ENCODE measurements around the gene GLB1L. TPM values are rescaled to one million over a fixed set of nuclear protein-coding genes. Genes with fewer than 3 reads are reported as not detected.

GLB1L gene
- 3.3 and 4.0 TPM in 2 replicates for total RNA-seq

DNA sequence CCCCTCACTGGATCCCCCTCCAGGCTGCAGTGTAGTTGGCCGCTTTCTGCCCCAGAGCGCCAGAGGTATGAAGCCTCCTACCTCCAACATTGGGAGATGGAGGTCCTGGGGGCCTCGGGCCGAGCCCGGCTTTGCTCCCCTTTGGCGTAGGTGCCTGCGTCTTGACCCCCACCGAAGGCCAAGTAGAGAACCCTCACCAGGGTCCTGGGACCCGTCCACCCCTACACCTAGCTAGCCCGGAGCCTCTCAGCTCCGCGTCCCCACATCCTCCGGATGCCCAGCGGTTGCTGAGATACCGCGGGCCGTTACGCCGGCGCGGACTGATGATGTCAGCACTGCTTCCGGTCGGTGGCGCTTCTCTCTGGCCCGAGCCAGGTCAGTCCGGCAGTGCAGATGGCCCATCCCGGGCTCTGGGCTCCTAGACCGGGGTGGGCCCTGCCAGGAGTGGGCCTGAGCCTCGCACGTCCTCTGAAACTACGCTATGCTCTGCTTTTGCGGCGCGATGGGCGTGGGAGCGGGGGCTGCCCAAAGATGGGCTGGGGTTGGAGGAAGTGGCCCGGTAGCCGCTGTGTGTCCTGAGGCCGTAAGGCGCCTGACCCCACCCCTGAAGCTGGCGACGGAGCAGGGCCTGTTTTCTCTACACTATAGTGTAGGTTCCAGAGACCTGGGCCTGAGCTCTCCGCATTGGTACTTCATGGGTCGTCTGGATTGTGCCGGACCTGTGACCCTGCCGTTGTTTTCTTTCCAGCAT lies at the start of gene GLB1L, which contains the start of gene STK16:
GLB1L (minus strand) TSS at position 297 of the 751 bp plus-strand sequence. CDS start 1,871 bp downstream, outside the sequence.
STK16 (plus strand) TSS at position 332 of the 751 bp plus-strand sequence. CDS start 521 bp downstream, outside the sequence.

DNA sequence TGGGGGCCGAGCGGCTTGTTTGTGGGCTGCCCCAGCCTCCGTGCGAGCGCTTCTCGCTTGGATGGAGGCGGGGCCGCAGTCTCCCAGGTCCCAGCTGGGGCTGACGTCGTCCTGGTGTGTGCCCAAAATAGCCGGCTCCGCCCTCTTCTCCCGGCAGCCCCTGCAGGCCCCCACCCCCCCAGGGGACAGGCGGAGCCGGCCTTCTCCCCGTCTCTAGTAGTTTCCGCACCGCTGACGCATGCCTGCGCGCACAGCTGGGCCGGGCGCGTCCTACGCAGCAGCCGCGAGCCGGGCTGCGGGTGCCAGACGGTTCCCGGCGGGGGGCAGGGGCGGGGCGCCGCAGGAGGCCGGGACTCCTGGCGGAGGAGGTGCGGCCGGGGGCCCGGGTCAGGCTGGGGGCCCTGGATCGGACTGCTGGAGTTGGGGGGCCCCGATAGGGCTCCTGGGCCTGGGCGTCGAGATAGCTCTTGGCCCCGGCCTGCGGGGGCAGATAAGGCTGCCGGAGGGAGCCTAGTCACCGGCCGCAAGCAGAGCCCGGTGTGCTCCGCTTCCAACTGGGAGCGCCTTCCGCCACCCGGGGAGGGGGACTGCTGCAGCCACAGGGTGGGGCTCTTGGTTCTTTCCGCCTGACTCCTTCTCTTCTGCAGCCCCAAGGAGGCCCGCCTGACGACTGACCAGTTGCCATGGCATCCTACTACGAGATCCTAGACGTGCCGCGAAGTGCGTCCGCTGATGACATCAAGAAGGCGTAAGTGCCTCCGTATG lies 34.1 kb upstream of the GLB1L start, which contains the start of gene DNAJB2:
DNAJB2 (plus strand) TSS at position 216 of the 765 bp plus-strand sequence; CDS start at position 684, 468 bp downstream.

DNA sequence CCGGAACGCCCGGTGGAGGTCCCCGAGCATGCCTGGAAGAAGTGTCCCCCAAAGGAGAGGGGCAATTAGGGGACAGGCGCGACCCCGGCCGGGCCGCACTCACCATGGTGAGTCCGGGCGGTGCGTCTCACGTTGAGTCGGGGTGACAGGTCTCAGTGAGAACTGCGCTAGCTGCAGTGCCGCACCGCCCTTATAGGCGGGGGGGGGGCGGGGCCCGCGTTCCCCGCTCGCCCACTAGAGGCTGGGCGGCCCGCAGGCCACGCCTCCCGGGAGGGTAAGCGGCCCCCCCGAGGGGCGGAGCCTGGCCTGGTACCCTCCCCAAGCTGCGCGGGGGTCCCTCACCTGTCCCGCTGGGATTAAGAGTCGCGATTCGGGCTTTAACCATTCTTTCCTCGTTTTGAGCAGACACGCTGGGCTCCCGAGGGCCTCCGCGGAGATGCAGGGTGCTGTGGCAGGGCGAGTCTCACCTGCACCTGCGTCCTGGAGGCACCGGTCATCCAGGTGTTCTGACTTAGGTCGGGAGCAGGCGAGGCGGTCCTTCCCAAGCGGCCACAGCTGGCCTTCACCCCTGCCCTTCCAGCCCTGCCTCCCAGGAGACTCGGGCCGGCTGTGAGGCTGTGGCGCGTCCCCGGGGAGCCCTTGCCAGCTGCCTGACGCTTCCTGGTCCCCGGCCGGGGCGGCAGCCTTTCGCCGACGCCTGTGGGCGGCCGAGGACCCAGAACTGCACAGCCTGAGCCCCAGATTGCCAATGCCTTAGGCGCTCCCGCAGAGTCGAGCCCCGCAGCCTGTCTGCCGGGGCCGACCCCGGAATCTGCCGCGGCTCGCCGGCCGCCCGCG lies 8.7 kb upstream of the GLB1L start, which contains the start of gene TUBA4A:
TUBA4A (minus strand) TSS at position 166 of the 837 bp plus-strand sequence; CDS start at position 106, 60 bp downstream.

DNA sequence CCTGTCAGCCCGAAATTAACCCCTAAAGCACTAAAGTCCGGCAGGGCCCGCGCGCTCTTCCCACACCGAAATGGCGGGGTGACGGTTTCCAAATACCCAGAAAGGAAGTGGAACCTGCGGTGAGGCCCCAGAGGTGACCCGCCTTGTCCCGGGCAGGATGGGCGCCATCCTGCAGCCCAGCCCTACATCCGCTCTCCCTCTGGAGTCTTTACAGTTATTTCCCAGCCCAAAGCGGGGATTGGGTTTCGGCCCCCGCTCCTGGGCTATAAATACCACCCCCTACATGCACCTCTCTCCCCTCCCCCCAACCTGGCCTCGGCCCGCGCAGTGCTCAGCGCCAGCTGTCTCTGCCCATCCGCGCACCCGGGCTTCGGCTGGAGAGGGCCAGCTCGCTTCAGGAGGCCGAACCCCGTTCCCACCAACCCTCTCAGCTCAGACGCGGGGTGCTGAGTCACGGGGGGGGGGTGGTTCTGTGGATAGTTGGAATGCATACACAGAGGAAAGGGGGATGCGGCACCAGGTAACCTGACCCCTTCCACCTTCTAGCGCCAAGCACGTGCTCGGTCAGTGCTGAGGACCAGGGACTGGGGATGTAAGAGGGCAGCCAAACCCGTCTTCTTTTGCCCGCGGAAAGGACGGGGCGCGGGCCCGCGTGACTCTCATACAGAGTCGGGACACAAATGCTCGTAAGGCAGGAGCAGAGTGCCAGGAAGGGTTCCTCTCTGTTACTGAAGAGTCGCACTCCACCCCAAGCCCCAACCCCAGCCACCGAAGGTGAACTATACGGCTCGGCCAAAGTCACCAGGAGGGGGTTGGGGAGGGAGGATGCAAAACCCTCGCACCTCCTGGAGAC lies 7.9 kb upstream of the GLB1L start, which contains the start of gene TUBA4B:
TUBA4B (plus strand) TSS at position 344 of the 853 bp plus-strand sequence; CDS start at position 509, 165 bp downstream.

DNA sequence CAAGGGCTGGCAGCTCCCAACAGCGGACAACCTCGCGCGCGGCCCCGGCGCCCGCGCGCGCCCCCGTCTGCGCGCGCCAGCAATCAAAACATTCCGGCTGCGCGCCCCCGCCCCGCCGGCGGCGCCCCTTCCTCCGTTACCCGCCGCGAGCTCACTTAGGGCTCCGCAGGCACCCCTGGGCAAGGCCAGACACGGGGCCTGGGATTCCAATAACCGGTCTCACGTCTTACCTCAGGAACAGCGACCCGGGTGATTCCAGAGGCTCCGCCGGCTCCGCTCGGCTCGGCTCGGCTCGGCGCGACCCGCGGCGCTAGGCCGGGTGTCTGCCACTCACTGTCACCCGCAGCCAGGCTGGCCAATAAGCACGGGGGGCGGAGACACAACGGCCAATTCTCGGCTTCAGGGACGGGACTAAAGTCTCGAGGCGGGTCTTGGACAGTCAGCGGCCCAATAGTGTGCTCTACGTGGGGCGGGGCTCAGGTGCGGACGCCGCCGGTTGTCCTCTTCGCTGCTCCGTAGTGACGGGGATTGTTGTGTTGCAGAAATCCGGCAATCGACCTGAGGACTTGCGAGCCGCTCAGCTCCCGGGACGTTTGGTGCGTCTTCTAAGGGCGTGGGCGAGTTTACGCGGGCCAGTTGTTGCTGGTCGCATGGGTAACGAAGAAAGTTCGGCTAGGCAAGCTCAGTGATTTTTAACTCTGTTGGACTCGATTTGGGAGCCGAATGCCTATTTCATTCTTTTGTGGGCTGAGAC lies 15.8 kb downstream of the GLB1L start, which contains the start of the genes ANKZF1 and ATG9A:
ANKZF1 (plus strand) TSS at position 502 of the 754 bp plus-strand sequence. CDS start 452 bp downstream, outside the sequence.
ATG9A (minus strand) TSS at position 332 of the 754 bp plus-strand sequence. CDS start 1,612 bp downstream, outside the sequence.

DNA sequence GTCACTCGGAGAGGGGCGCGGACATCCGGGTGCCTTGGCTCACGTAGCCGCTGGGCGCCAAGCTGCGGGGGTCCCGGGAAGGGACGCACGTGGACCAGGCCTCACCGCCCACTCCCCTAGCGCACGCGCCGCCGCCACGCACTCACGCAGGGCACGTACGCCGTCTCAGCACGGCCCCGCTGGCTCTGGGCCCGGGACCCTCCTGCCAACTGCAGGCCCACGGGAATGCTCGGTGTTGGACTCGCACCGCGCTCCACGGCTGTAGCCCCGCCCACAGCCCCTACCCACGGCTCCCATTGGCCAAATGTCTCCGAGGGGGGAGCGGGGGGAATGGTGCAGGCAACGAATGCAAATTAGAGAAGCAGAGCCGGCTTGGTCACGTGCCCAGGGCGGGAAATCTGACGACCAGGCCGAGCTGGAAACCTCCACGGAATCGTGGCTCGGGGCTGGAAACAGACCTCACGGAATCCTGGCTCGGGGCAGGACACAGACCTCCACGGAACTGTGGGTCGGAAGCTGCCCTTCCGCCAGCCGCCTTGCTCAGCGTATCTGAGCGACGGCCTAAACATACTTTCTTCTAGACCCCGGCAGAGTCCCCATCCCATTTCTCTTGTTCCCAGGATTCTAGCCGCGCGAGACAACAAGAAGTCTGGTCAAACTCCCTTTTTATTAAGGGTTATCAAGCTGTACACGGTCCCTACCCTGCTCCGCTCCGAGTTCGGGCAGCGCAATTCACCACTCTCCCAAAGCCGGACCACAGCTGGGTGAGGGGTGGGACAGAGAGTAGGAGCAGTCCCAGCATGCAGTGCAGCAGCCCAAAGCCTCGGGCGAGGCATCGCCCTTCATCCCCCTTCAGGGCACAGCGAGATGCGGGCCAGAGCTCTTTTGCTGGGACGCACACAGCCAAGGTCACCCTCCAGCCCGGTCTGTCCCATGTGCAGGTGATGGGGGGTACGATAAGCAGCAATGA lies 26.2 kb downstream of the GLB1L start, which contains the start of gene ABCB6:
ABCB6 (minus strand) TSS at position 227 of the 970 bp plus-strand sequence. CDS start 285 bp downstream, outside the sequence.

DNA sequence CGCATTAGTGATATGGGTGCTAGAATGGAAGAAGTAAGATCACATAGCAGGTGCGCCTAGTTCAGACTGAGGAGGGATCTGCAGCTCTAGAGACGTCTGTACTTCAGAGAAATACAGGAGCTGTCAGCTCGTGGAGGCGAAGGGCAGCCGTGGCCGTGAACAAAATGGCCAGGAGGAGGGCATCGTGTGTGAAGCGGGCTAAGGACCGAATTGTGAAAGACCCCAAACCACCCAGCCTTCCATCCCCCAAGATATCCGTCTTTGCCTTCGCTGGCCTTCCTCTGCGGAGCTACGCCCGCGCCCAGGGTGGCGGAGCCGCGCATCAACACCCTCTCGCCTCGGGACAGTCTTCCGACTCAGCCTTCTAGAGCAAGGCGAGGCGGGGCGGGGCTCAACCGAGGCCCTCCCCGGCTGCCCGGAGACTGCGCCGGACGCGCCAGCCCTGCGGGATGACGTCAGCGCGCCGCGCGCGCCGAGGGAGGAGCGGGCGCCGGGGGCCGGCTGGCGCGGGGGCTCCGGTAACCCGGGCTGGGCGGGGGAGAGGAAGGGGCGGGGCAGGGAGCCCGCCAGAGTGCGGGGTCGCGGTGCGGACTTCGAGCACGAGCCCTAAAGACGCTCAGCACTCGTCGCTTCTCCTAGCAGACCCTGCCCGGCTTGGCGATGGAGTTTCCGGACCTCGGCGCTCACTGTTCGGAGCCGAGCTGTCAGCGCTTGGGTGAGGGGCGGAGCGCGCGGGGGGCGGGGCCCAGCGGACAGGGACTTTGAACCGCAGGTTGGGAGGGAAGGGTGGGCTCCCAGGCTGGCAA lies 38.7 kb downstream of the GLB1L start, which contains the start of gene ZFAND2B:
ZFAND2B (plus strand) TSS at position 455 of the 806 bp plus-strand sequence; CDS start at position 661, 206 bp downstream.

Other genes starting within 250 kb of the GLB1L start
- under 0.01 TPM in 1 of 2 replicates, not detected in the other for gene CFAP65, start 203.9 kb downstream of the GLB1L start, total RNA-seq
- under 0.01 and 0.09 TPM in 2 replicates for gene IHH, start 184.5 kb downstream of the GLB1L start, total RNA-seq
- gene NHEJ1, start 84.6 kb downstream of the GLB1L start, total RNA-seq, result 12.1 and 13.6 TPM in 2 replicates
- gene SLC23A3, start 75.4 kb downstream of the GLB1L start, total RNA-seq, result 1.1 and 3.5 TPM in 2 replicates
- gene CNPPD1, start 68.5 kb downstream of the GLB1L start, total RNA-seq, result 16.4 and 17.3 TPM in 2 replicates
- 42.9 and 53.6 TPM in 2 replicates for gene RETREG2, start 67.2 kb downstream of the GLB1L start, total RNA-seq
- gene ZFAND2B, start 38.7 kb downstream of the GLB1L start, total RNA-seq, result 21.1 and 22.1 TPM in 2 replicates
- gene ABCB6, start 26.5 kb downstream of the GLB1L start, total RNA-seq, result 29.8 and 51.1 TPM in 2 replicates
- gene ATG9A, start 15.8 kb downstream of the GLB1L start, total RNA-seq, result 31.8 and 48.4 TPM in 2 replicates
- gene ANKZF1, start 15.6 kb downstream of the GLB1L start, total RNA-seq, result 16.5 and 34.8 TPM in 2 replicates
- gene STK16, start within 50 bp of the GLB1L start, total RNA-seq, result 18.7 and 22.0 TPM in 2 replicates
- not detected in 2 replicates for gene TUBA4B, start 7.8 kb upstream of the GLB1L start, total RNA-seq
- 5.1 and 5.2 TPM in 2 replicates for gene TUBA4A, start 8.5 kb upstream of the GLB1L start, total RNA-seq
- gene DNAJB2, start 33.9 kb upstream of the GLB1L start, total RNA-seq, result 17.4 and 25.6 TPM in 2 replicates
- not detected in 2 replicates for gene PTPRN, start 64.0 kb upstream of the GLB1L start, total RNA-seq
- not detected in 2 replicates for gene RESP18, start 87.3 kb upstream of the GLB1L start, total RNA-seq
- gene DNPEP, start 142.5 kb upstream of the GLB1L start, total RNA-seq, result 42.4 and 44.0 TPM in 2 replicates
- gene DES, start 172.9 kb upstream of the GLB1L start, total RNA-seq, result not detected in 2 replicates
- gene SPEG, start 189.4 kb upstream of the GLB1L start, total RNA-seq, result 0.63 and 4.2 TPM in 2 replicates